Measurements from ENCODE around the gene SMIM35.
"Not testable (repeated sequence)": the region's sequence is repeated elsewhere in the genome, so short reads cannot be mapped to it uniquely, and the experiment has no call there.

Gene SMIM35

DNA sequence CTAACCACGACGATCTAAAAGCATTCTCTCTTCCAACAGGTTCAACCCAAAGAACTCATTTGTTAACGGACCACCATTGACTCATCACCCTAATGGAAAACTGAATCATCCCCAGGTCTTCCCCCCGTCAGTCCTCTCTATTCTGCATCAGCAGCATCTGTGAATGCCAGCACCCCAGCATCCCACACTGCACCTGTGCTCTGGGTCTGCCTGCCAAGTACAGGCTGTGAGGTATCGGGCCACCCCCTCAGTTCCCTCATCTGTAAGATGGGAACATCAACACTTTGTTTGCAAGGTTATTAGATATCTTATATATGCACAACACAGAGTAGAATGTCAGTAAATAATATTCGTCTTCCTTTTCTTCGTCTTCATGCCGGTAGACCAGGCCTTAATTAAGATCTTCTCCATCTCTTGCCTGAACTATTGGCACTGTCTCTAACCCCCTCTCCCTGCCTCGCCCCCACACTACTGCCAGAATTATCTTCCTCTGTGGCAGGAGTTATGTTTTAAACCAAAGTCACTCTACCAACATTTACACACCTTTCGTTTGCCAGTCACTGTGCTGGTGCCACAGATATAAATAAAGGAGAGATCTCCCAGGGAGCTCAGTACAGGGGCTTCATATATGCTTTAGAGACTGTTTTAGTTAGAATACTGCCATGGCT, 17.7 kb downstream of the SMIM35 start:
- Mint-ChIP-seq H3K4me1 (peaks cover 10% of the 10 kb centered on the region), H3K36me3 (ENCODE audit: low read depth) (no peaks in the 10 kb centered on the region), H3K27me3 (ENCODE audit: low read depth, poor library complexity) (peaks cover 13% of the 10 kb centered on the region), H3K27ac (no peak overlapping the region), H3K9me3 (no peaks in the 10 kb centered on the region), H3K4me3 (no peak overlapping the region)
- TF ChIP-seq CTCF (IDR thresholded peaks at IDR 0.05), result no peak
- no peak for DNase-seq

- peaks cover 19% of the 10 kb centered on the region for H3K27me3 Mint-ChIP-seq (ENCODE audit: low read depth, poor library complexity)
- H3K4me1 Mint-ChIP-seq, result peaks cover 10% of the 10 kb centered on the region
- no peak overlapping the region for H3K4me3 Mint-ChIP-seq
- H3K36me3 Mint-ChIP-seq (ENCODE audit: low read depth), result no peaks in the 10 kb centered on the region
- TF ChIP-seq CTCF (IDR thresholded peaks at IDR 0.05), result peak; percentile 36
- DNase-seq, result peak; percentile 47
- no peaks in the 10 kb centered on the region for H3K9me3 Mint-ChIP-seq
- H3K27ac Mint-ChIP-seq, result no peak overlapping the region
Measured at GRCh38 chr11:118068206-118068944, 18.4 kb downstream of the SMIM35 start.

DNA sequence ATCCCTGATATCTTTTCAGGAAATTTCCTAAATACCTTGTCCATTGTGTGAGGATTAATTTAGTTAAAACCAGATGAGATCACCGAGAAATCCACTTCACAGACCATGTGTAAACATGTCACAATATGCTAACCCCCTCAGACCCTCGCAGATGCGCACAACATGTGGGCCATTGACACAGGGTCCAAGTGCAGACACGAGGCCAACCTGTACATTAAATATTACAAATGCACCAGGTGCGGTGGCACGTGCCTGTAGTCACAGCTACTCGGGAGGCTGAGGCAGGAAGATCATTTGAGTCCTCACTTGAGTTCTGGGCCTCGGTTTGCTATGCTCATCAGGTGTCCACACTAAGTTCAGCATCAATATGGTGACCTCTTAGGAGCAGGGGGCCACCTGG, 19.8 kb downstream of the SMIM35 start:
- no peak overlapping the region for H3K4me3 Mint-ChIP-seq
- no peak for TF ChIP-seq CTCF (IDR thresholded peaks at IDR 0.05)
- H3K9me3 Mint-ChIP-seq, result no peaks in the 10 kb centered on the region
- DNase-seq, result no peak
- H3K4me1 Mint-ChIP-seq, result peaks cover 10% of the 10 kb centered on the region
- H3K36me3 Mint-ChIP-seq (ENCODE audit: low read depth), result no peaks in the 10 kb centered on the region
- no peak overlapping the region for H3K27ac Mint-ChIP-seq
- H3K27me3 Mint-ChIP-seq (ENCODE audit: low read depth, poor library complexity), result peaks cover 17% of the 10 kb centered on the region

GRCh38 chr11:118065384-118065783, 21.4 kb downstream of the SMIM35 start:
- Mint-ChIP-seq H3K36me3 (ENCODE audit: low read depth) (no peaks in the 10 kb centered on the region), H3K9me3 (no peaks in the 10 kb centered on the region), H3K27me3 (ENCODE audit: low read depth, poor library complexity) (peaks cover 17% of the 10 kb centered on the region), H3K4me1 (peaks cover 10% of the 10 kb centered on the region), H3K4me3 (no peak overlapping the region), H3K27ac (no peak overlapping the region)
- no peak for DNase-seq
- TF ChIP-seq CTCF (IDR thresholded peaks at IDR 0.05), result no peak

DNA sequence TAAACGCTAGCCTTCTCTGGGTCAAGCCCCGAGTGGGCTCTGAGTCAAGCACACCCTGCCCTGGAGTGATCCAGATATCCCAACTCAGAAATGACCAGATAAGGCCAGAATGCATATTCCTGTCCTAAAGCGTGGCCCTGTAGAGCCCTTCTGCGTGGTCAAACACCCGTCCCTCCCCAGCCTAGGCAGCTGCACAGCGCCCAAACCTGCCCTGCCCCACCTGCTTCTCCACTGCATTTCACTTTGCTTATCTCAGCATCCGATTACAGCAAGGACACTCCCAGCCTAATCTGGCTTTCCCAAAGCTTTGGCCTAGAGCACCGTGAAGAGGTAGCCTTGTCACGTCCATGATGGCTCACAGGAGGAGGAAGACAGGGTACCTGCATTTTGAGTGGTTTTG, 21.8 kb downstream of the SMIM35 start:
- TF ChIP-seq CTCF (IDR thresholded peaks at IDR 0.05), result no peak
- DNase-seq, result no peak
- H3K9me3 Mint-ChIP-seq, result no peaks in the 10 kb centered on the region
- H3K36me3 Mint-ChIP-seq (ENCODE audit: low read depth), result no peaks in the 10 kb centered on the region
- H3K27ac Mint-ChIP-seq, result no peak overlapping the region
- peaks cover 17% of the 10 kb centered on the region for H3K27me3 Mint-ChIP-seq (ENCODE audit: low read depth, poor library complexity)
- H3K4me3 Mint-ChIP-seq, result no peak overlapping the region
- H3K4me1 Mint-ChIP-seq, result peaks cover 10% of the 10 kb centered on the region

DNA sequence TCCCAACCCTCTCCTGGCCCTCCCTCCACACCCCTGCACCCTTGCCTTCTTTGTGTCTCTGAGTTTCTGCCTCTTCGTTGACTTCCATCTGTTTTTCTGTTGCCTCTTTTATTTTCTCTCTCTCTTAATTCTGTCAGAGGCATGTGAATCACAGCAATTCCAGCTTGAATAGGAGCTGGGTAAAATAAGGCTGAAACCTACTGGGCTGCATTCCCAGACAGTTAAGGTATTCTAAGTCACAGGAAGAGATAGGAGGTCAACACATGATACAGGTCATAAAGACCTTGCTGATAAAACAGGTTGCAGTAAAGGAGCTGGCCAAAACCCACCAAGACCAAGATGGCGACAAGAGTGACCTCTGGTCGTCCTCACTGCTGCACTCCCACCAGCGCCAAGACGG, 24.1 kb downstream of the SMIM35 start:
- H3K9me3 Mint-ChIP-seq; H3K27ac Mint-ChIP-seq; H3K4me1 Mint-ChIP-seq; H3K4me3 Mint-ChIP-seq; DNase-seq; H3K36me3 Mint-ChIP-seq (ENCODE audit: low read depth): not testable (repeated sequence)
- H3K27me3 Mint-ChIP-seq (ENCODE audit: low read depth, poor library complexity), result peaks cover 33% of the 10 kb centered on the region

GRCh38 chr11:118062181-118062580, 24.6 kb downstream of the SMIM35 start:
- not testable (repeated sequence) for H3K9me3 Mint-ChIP-seq, DNase-seq
- peaks cover 35% of the 10 kb centered on the region for H3K27me3 Mint-ChIP-seq (ENCODE audit: low read depth, poor library complexity)

More at GRCh38 chr11:118062181-118062580, 24.6 kb downstream of the SMIM35 start:
- not testable (repeated sequence) for H3K36me3 Mint-ChIP-seq (ENCODE audit: low read depth); H3K4me3 Mint-ChIP-seq; H3K27ac Mint-ChIP-seq
- peaks cover 13% of the 10 kb centered on the region for H3K4me1 Mint-ChIP-seq
